ENCODE measurements around the gene ZFAND3. TPM values are rescaled to one million over a fixed set of nuclear protein-coding genes. Genes with fewer than 3 reads are reported as not detected.

The ZFAND3 gene
- total and polyA plus RNA-seq, 10 donors = 9.3 to 63.7 (median 49.9) TPM

GRCh38 chr6:38188677-38189335, 369.3 kb downstream of the ZFAND3 start:
- peaks cover 0 to 54% (median 0%) of the 10 kb centered on the region in 6 donors for H3K36me3 ChIP-seq
- no peak overlapping the region for H3K27ac ChIP-seq
- H3K27me3 ChIP-seq (replicated peaks in 1 of 7) = no peaks in the 10 kb centered on the region
- WGBS, 5 donors = 94 to 98% (median 95%) methylated on average over 14 of the region's 14 CpGs
- TF ChIP-seq CTCF (IDR thresholded peaks at IDR 0.05 in 8 of 11, conservative IDR thresholded peaks at IDR 0.05 in 3 of 11) = no peak
- intact Hi-C loops (cut with DNase I; ENCODE audit: low total_unique reads) = no loop called here
- no peak overlapping the region for H3K4me3 ChIP-seq
- H3K9me3 ChIP-seq = no peaks in the 10 kb centered on the region
- peak; percentile 22 for DNase-seq
- H3K4me1 ChIP-seq = no peaks in the 10 kb centered on the region

- H3K4me1 ChIP-seq = no peaks in the 10 kb centered on the region
- H3K4me3 ChIP-seq = no peak overlapping the region
- no peaks in the 10 kb centered on the region for H3K27me3 ChIP-seq (replicated peaks in 1 of 7)
- no peak for DNase-seq
- H3K9me3 ChIP-seq = no peaks in the 10 kb centered on the region
- H3K36me3 ChIP-seq = peaks cover 0 to 34% (median 0%) of the 10 kb centered on the region in 6 donors
- intact Hi-C loops (cut with DNase I; ENCODE audit: low total_unique reads) = no loop called here
- WGBS, 5 donors = 89 to 95% (median 90%) methylated on average over 9 of the region's 9 CpGs
- no peak overlapping the region for H3K27ac ChIP-seq
- TF ChIP-seq CTCF (IDR thresholded peaks at IDR 0.05 in 8 of 11, conservative IDR thresholded peaks at IDR 0.05 in 3 of 11) (no peak), POLR2AphosphoS5 (IDR thresholded peaks at IDR 0.05) (no peak), POLR2A (IDR thresholded peaks at IDR 0.05) (no peak)
These were observed 371.9 kb downstream of the ZFAND3 start for GRCh38 chr6:38191418-38191817.

GRCh38 chr6:38192011-38192410, 372.5 kb downstream of the ZFAND3 start:
- H3K4me3 ChIP-seq = no peak overlapping the region
- no peak for DNase-seq
- peaks cover 0 to 39% (median 0%) of the 10 kb centered on the region in 6 donors for H3K36me3 ChIP-seq
- 83 to 97% (median 91%) methylated on average over 9 of the region's 9 CpGs for WGBS, 5 donors
- TF ChIP-seq CTCF (IDR thresholded peaks at IDR 0.05 in 8 of 11, conservative IDR thresholded peaks at IDR 0.05 in 3 of 11) (no peak), POLR2A (IDR thresholded peaks at IDR 0.05) (no peak), POLR2AphosphoS5 (IDR thresholded peaks at IDR 0.05) (no peak)
- intact Hi-C loops (cut with DNase I; ENCODE audit: low total_unique reads) = no loop called here
- H3K27ac ChIP-seq = no peak overlapping the region
- no peaks in the 10 kb centered on the region for H3K4me1 ChIP-seq
- H3K9me3 ChIP-seq = no peaks in the 10 kb centered on the region
- no peaks in the 10 kb centered on the region for H3K27me3 ChIP-seq (replicated peaks in 1 of 7)

DNA sequence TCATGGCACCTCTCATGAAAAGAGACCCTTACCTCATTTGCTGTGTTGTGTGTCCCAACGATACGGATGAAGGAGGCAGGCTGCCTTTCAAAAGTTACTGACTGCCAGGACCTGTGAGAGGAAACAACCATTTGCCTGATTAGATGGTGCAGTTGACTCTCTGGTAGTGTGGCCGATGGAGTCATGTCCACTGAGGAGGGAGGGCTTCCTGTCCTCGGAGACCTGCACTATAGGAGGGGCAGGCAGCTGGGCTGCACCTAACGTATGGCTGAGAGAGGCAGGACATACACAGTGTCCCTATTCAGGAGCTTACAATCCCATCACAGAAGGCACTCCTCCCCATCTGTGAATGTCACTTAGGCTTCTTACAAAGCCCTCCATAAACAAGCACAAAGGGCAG, 373.0 kb downstream of the ZFAND3 start:
- H3K9me3 ChIP-seq = no peaks in the 10 kb centered on the region
- DNase-seq = no peak
- intact Hi-C loops (cut with DNase I; ENCODE audit: low total_unique reads) = no loop called here
- no peaks in the 10 kb centered on the region for H3K27me3 ChIP-seq (replicated peaks in 1 of 7)
- WGBS, 5 donors = 79 to 88% (median 86%) methylated on average over 2 to 5 of the region's 5 CpGs
- no peak overlapping the region for H3K27ac ChIP-seq
- TF ChIP-seq POLR2AphosphoS5 (IDR thresholded peaks at IDR 0.05) (no peak), POLR2A (IDR thresholded peaks at IDR 0.05) (no peak), CTCF (IDR thresholded peaks at IDR 0.05 in 8 of 11, conservative IDR thresholded peaks at IDR 0.05 in 3 of 11) (no peak)
- no peaks in the 10 kb centered on the region for H3K4me1 ChIP-seq
- peaks cover 0 to 38% (median 0%) of the 10 kb centered on the region in 6 donors for H3K36me3 ChIP-seq
- H3K4me3 ChIP-seq = no peak overlapping the region

All from spleen (tissue), 11 donors.